ENCODE data around the gene BCOR.

BCOR gene

DNA sequence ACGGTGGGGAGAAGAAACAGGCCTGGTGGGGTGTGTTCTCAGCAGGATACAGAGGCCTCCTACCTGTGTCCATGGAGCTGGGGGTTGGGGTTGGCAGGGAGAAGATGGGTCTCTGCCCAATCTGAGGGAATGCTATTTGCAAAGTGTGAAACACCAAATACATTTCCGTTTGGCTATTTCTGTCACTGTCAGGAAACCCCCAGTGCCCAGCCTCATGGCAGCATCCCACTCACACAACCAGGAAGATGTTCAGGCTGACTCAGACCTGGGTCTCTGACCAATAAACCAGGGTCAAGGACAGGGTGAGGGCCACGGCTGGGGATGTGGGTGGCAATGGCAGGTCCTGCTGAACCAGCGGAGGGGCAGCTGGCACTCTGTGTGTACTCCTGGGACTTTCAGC is 41.3 kb downstream of the BCOR start:
- H3K9me3 ChIP-seq (ENCODE audit: severe bottlenecking), result no peaks in the 10 kb centered on the region
- no peaks in the 10 kb centered on the region for H3K4me1 ChIP-seq (ENCODE audit: insufficient read depth, poor library complexity, severe bottlenecking)
- ATAC-seq (ENCODE audit: low read depth) (no peak), DNase-seq (ENCODE audit: low spot score) (no peak)
- H3K36me3 ChIP-seq (ENCODE audit: low read depth), result peaks cover 56% of the 10 kb centered on the region
- H3K27ac ChIP-seq (ENCODE audit: poor library complexity, severe bottlenecking), result no peak overlapping the region
- TF ChIP-seq, protein P1, sequence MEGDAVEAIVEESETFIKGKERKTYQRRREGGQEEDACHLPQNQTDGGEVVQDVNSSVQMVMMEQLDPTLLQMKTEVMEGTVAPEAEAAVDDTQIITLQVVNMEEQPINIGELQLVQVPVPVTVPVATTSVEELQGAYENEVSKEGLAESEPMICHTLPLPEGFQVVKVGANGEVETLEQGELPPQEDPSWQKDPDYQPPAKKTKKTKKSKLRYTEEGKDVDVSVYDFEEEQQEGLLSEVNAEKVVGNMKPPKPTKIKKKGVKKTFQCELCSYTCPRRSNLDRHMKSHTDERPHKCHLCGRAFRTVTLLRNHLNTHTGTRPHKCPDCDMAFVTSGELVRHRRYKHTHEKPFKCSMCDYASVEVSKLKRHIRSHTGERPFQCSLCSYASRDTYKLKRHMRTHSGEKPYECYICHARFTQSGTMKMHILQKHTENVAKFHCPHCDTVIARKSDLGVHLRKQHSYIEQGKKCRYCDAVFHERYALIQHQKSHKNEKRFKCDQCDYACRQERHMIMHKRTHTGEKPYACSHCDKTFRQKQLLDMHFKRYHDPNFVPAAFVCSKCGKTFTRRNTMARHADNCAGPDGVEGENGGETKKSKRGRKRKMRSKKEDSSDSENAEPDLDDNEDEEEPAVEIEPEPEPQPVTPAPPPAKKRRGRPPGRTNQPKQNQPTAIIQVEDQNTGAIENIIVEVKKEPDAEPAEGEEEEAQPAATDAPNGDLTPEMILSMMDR (IDR thresholded peaks at IDR 0.05; ENCODE audit: poor library complexity, severe bottlenecking), result no peak
- H3K4me3 ChIP-seq (ENCODE audit: severe bottlenecking), result no peak overlapping the region
- no peaks in the 10 kb centered on the region for H3K27me3 ChIP-seq (ENCODE audit: insufficient read depth, poor library complexity, severe bottlenecking)

DNA sequence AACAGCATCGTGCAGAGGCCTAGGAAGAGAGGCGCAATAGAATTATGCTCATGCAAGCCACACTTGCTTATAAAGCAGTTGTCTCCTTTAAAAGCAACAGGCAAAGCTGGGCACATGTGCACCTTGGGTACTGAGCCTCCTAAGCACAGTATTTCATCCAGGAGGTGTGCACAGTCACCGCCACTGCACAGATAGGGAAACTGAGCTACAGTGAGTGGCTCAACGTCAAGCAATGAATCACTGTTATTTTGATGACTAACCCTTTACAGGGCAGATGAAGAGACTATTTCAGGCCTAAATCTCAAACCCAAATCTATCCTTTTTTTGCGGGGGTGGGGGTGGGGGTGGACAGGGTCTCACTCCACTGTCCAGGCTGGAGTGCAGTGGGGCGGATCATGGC is 42.3 kb downstream of the BCOR start:
- H3K27ac ChIP-seq (ENCODE audit: poor library complexity, severe bottlenecking), result no peak overlapping the region
- peaks cover 62% of the 10 kb centered on the region for H3K36me3 ChIP-seq (ENCODE audit: low read depth)
- no peaks in the 10 kb centered on the region for H3K27me3 ChIP-seq (ENCODE audit: insufficient read depth, poor library complexity, severe bottlenecking)
- TF ChIP-seq, protein P1 (IDR thresholded peaks at IDR 0.05; ENCODE audit: poor library complexity, severe bottlenecking), result no peak
- DNase-seq (ENCODE audit: low spot score), result no peak
- H3K4me1 ChIP-seq (ENCODE audit: insufficient read depth, poor library complexity, severe bottlenecking), result no peaks in the 10 kb centered on the region
- H3K4me3 ChIP-seq (ENCODE audit: severe bottlenecking), result no peak overlapping the region
- H3K9me3 ChIP-seq (ENCODE audit: severe bottlenecking), result no peaks in the 10 kb centered on the region
- ATAC-seq (ENCODE audit: low read depth), result no peak

DNA sequence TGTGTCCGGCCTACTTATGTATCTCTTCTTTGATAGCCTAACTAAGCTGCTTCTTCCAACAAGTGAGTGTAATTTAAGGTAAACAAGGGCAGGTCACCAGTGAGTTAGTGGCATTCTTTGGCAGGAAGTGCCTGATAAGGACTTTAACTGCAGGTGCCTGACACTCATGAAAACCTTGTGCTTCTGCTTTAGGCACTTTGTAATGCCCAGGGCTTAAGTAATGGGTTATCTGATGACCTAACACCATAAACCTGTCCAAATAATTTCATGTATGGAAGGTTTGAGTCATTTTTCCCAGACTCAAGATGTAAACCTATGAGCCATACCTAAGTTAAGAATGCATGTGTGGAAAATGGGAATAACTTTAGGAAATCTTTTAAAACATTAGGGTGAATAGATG is 43.0 kb downstream of the BCOR start:
- no peaks in the 10 kb centered on the region for H3K9me3 ChIP-seq (ENCODE audit: severe bottlenecking)
- DNase-seq (ENCODE audit: low spot score) (no peak), ATAC-seq (ENCODE audit: low read depth) (no peak)
- H3K4me3 ChIP-seq (ENCODE audit: severe bottlenecking), result no peak overlapping the region
- no peaks in the 10 kb centered on the region for H3K27me3 ChIP-seq (ENCODE audit: insufficient read depth, poor library complexity, severe bottlenecking)
- TF ChIP-seq, protein P1 (IDR thresholded peaks at IDR 0.05; ENCODE audit: poor library complexity, severe bottlenecking), result no peak
- no peak overlapping the region for H3K27ac ChIP-seq (ENCODE audit: poor library complexity, severe bottlenecking)
- H3K4me1 ChIP-seq (ENCODE audit: insufficient read depth, poor library complexity, severe bottlenecking), result no peaks in the 10 kb centered on the region
- peaks cover 59% of the 10 kb centered on the region for H3K36me3 ChIP-seq (ENCODE audit: low read depth)

DNA sequence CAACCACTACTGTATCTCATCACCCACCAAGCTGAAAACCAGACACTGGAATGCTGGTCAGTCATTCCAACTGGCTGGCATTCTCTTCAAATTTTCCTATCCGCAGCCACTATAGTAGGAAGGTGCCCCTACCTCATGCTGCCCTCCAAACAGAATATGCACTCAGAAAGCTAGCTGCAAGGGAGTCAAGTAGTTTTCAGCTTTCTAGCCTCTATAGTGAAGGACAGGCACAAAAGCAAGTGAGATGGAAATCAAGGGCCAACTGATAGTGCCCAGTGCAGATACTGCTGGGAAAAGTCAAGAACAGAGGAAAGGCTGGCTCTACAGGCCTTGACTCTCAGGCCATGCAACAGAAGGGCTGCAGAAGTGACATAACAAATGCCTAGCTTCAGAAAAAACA is 47.2 kb downstream of the BCOR start:
- DNase-seq (ENCODE audit: low spot score), result no peak
- ATAC-seq (ENCODE audit: low read depth), result no peak
- TF ChIP-seq, protein P1 (IDR thresholded peaks at IDR 0.05; ENCODE audit: poor library complexity, severe bottlenecking), result no peak
- Histone ChIP-seq H3K27ac (ENCODE audit: poor library complexity, severe bottlenecking) (no peak overlapping the region), H3K4me1 (ENCODE audit: insufficient read depth, poor library complexity, severe bottlenecking) (no peaks in the 10 kb centered on the region), H3K36me3 (ENCODE audit: low read depth) (peaks cover 53% of the 10 kb centered on the region), H3K27me3 (ENCODE audit: insufficient read depth, poor library complexity, severe bottlenecking) (no peaks in the 10 kb centered on the region), H3K4me3 (ENCODE audit: severe bottlenecking) (no peak overlapping the region), H3K9me3 (ENCODE audit: severe bottlenecking) (no peaks in the 10 kb centered on the region)

DNA sequence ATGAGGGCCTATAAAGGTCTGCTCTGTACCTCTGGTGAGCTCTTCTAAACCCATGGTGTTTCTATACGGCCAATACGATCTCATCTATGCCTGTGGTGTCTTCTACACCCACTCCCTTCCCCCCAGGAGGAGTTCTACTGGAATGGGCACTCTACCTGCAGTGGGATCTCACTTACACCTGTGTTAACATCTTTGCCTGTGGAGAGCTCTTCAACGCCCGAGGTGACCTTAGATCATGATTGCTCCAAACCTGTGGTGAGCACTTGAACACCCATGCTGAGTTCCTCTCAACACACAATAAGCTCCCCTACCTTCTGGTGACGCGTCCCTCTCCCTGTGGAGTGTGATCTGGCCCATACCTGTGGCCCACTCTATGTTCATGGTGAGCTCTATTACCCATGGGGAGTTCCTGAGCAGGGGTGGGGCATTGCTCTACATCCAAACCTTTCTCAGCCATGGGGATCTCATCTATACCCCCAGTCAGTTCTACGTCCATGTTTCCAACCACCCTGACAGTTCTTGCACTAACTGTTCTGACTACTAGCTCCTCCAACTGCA is 48.6 kb downstream of the BCOR start:
- Histone ChIP-seq H3K9me3 (ENCODE audit: severe bottlenecking) (no peaks in the 10 kb centered on the region), H3K4me3 (ENCODE audit: severe bottlenecking) (no peak overlapping the region), H3K36me3 (ENCODE audit: low read depth) (peaks cover 40% of the 10 kb centered on the region), H3K27me3 (ENCODE audit: insufficient read depth, poor library complexity, severe bottlenecking) (no peaks in the 10 kb centered on the region), H3K27ac (ENCODE audit: poor library complexity, severe bottlenecking) (no peak overlapping the region), H3K4me1 (ENCODE audit: insufficient read depth, poor library complexity, severe bottlenecking) (no peaks in the 10 kb centered on the region)
- no peak for DNase-seq (ENCODE audit: low spot score)
- TF ChIP-seq, protein P1 (IDR thresholded peaks at IDR 0.05; ENCODE audit: poor library complexity, severe bottlenecking), result no peak
- no peak for ATAC-seq (ENCODE audit: low read depth)

Data from RWPE2 (cell line).